Natural killer cell treated with Interleukin-12 subunit alpha and Interleukin-12 subunit beta and Interleukin-15 and Interleukin-18, amount 100 ng/mL, for 72 hours (primary cell): ENCODE results near the gene MN1. TPM values are rescaled to one million over a fixed set of nuclear protein-coding genes. Genes with fewer than 3 reads are reported as not detected.

Source experiments
- ATAC-seq, 2 donors: fragments of 150-1000 bp; cut with Tn5 transposase in 1 of 2; sonication (Bioruptor Pico), chemical (Tn5 transposase) in 1 of 2; 2 replicates each; pipeline ENCODE4 v1.10.0; 2021
- DNase-seq: peaks from one replicate; pipeline ENCODE4 v3.0.0; 2022; ENCODE audit warnings: low spot score
- H3K27ac Mint-ChIP-seq, 2 donors: 1 replicate in 1 of 2; 2 replicates in 1 of 2; pipeline ENCODE4 v1.8.0; 2022; ENCODE audit warnings: mixed read lengths in 2 of 2, mild to moderate bottlenecking in 1 of 2, moderate library complexity in 1 of 2
- H3K27me3 Mint-ChIP-seq, 2 donors: 1 replicate in 1 of 2; 2 replicates in 1 of 2; pipeline ENCODE4 v1.8.0; 2022; ENCODE audit warnings: mixed read lengths in 2 of 2
- H3K36me3 Mint-ChIP-seq: one replicate; pipeline ENCODE4 v1.8.0; 2022; ENCODE audit warnings: mixed read lengths
- H3K4me1 Mint-ChIP-seq, 2 donors: 1 replicate in 1 of 2; 2 replicates in 1 of 2; pipeline ENCODE4 v1.8.0; 2022; ENCODE audit warnings: low read depth in 2 of 2, mixed read lengths in 2 of 2, mild to moderate bottlenecking in 1 of 2
- H3K4me3 Mint-ChIP-seq: one replicate; pipeline ENCODE4 v1.8.0; 2022; ENCODE audit warnings: mixed read lengths
- H3K9me3 Mint-ChIP-seq: 2 replicates; pipeline ENCODE4 v1.8.0; 2022; ENCODE audit warnings: mixed read lengths
- total RNA-seq, 2 donors: library from RNA; stranded (reverse); gene quantifications; one replicate each; pipeline ENCODE4 v1.2.3, GENCODE V29; 2022

The MN1 gene
- total RNA-seq = 1 to 10 TPM in 1 of 2 donors, under 1 TPM in 1; 0.61 to 2.5 TPM

DNA sequence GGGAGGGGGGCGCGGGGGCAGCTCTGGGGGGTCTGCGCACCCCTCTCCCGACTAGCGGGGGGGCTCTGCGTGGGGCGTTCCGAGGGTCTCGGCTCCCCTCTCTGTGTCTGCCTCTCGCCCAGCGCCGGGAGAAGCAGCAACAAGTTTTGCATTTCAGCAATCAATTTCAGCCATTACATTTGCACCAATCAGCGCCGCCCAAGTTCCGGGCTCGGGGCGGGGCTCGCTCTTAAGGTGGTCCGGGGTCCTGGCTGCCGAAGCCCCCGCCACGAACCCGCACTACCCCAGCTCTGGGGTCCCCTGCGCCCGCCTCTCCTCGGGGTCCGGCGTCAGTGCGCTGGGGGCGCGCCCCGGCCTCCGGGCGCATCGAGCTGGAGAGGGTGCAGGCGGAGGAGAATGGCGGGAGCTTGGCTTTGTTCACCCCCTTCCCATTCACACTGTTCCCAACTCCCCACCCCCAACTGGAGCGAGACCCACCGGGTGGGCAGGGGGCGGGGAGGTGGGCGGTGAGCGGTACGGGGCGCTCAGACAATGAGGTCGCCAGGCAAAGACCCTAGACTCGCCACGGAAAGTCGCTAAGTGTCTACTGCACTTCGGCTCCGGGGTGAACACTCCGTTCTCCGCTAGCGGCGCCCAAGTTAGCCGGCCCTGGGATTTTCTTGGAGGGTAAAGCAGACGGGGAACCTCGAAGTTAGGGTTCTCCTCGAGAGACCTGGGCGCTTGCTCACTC lies at the start of gene MN1:
MN1 (minus strand) TSS at position 141 of the 730 bp plus-strand sequence. CDS start 1,213 bp downstream, outside the sequence.
- Mint-ChIP-seq H3K4me1 (peaks cover 9 to 13% of the 10 kb centered on the region in 2 donors), H3K4me3 (peak within 1 kb of the TSS; percentile 77), H3K27ac (no peak within 1 kb of the TSS), H3K27me3 (peaks cover 19 to 32% of the 10 kb centered on the region in 2 donors), H3K9me3 (no peaks in the 10 kb centered on the region), H3K36me3 (no peaks in the 10 kb centered on the region)
- DNase-seq = no peak
- peak; percentile 46 to 68 for ATAC-seq

- Mint-ChIP-seq H3K9me3 (no peaks in the 10 kb centered on the region), H3K4me3 (no peak overlapping the region), H3K36me3 (peaks cover 23% of the 10 kb centered on the region), H3K4me1 (peaks cover 13 to 35% of the 10 kb centered on the region in 2 donors), H3K27ac (peak overlapping the region in 1 of 2 donors; percentile 77), H3K27me3 (no peaks in the 10 kb centered on the region)
- DNase-seq (no peak), ATAC-seq (no peak)
Measured at GRCh38 chr22:27850000-27850521, 48.5 kb upstream of the MN1 start.

DNA sequence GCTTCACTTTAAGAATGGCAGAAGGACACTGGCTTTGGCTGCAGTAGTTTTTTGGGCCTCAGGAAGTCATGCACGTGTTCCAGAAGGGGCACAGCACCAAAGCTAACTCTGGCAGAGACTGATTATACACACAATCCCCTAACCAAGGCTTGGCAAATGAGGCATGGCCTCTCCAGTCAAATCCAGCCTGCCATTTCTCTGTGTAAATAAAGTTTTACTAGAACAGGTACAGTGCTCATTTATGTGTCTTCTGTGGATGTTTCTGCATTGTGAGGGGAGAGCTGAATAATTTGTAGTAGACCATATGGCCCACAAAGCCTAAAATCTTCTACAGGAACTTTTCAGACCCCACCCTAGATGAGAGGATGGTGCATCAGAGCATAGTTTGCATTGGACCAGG lies 46.4 kb upstream of the MN1 start:
- no peak for ATAC-seq
- Mint-ChIP-seq H3K36me3 (peaks cover 9% of the 10 kb centered on the region), H3K27ac (no peak overlapping the region)

GRCh38 chr22:27846910-27847309 lies 45.4 kb upstream of the MN1 start:
- no peak for DNase-seq
- H3K4me1 Mint-ChIP-seq = peaks cover 0 to 18% of the 10 kb centered on the region in 2 donors
- no peak overlapping the region for H3K4me3 Mint-ChIP-seq
- no peaks in the 10 kb centered on the region for H3K9me3 Mint-ChIP-seq
- no peak for ATAC-seq
- H3K36me3 Mint-ChIP-seq = peaks cover 7% of the 10 kb centered on the region
- no peak overlapping the region for H3K27ac Mint-ChIP-seq
- no peaks in the 10 kb centered on the region for H3K27me3 Mint-ChIP-seq

More for the DNA sequence above, 46.4 kb upstream of the MN1 start:
- Mint-ChIP-seq H3K4me3 (no peak overlapping the region), H3K9me3 (no peaks in the 10 kb centered on the region), H3K27me3 (no peaks in the 10 kb centered on the region), H3K4me1 (peaks cover 0 to 23% of the 10 kb centered on the region in 2 donors)
- no peak for DNase-seq

DNA sequence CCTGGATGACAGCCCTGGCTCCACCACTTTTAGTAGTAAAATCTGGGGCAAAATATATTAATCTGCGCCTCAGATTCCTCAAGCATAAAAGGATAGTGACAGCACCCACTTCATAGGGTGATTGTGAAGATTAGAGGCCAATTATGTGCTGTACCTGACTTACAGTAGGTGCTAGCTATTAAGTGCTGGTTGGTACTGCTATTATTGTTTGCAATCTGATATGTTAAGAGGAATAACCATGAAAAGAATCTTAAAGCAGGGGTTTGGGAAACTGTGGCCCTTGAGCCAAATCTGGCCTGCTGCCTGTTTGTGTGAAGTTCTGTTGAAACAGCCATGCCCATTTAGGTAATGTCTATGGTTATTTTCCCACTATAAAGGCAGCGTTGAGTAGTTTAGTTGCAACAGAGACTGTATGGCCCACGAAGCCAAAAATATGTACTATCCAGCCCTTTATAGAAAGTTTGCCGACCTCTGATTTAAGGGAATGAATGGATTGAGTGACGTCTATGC lies 44.7 kb upstream of the MN1 start:
- H3K9me3 Mint-ChIP-seq = no peaks in the 10 kb centered on the region
- no peak for DNase-seq
- no peak overlapping the region for H3K4me3 Mint-ChIP-seq
- no peaks in the 10 kb centered on the region for H3K27me3 Mint-ChIP-seq
- H3K36me3 Mint-ChIP-seq = peaks cover 4% of the 10 kb centered on the region
- peaks cover 0 to 16% of the 10 kb centered on the region in 2 donors for H3K4me1 Mint-ChIP-seq
- ATAC-seq = no peak
- H3K27ac Mint-ChIP-seq = no peak overlapping the region

DNA sequence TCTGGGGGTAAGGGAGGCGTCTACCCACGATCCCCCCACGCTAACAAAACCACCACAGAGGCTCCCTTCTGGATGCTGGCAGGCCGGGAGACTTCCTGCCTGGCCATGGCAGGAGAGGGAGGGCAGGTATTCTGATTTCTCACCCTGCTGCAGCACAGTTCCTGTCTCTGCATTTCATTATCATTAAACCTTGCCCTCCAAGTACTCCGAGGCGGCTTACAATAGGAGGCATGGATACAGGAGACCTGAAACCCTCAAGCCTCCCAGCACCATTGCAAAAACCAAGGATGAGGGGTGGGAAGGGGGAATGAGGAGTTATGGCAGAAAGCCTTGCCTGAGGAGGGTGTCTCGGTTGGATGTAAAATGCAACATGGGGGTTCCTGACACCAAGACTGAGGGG lies 44.1 kb upstream of the MN1 start:
- Mint-ChIP-seq H3K27me3 (no peaks in the 10 kb centered on the region), H3K4me1 (peaks cover 0 to 12% of the 10 kb centered on the region in 2 donors), H3K9me3 (no peaks in the 10 kb centered on the region), H3K36me3 (peaks cover 4% of the 10 kb centered on the region), H3K27ac (no peak overlapping the region), H3K4me3 (no peak overlapping the region)
- DNase-seq (no peak), ATAC-seq (no peak)

GRCh38 chr22:27844656-27845591 lies 43.4 kb upstream of the MN1 start:
- peaks cover 0 to 8% of the 10 kb centered on the region in 2 donors for H3K4me1 Mint-ChIP-seq

GRCh38 chr22:27844256-27844655 lies 42.7 kb upstream of the MN1 start:
- DNase-seq (no peak), ATAC-seq (no peak)
- peaks cover 0 to 8% of the 10 kb centered on the region in 2 donors for H3K4me1 Mint-ChIP-seq
- H3K27me3 Mint-ChIP-seq = no peaks in the 10 kb centered on the region
- peaks cover 4% of the 10 kb centered on the region for H3K36me3 Mint-ChIP-seq
- H3K9me3 Mint-ChIP-seq = no peaks in the 10 kb centered on the region
- H3K27ac Mint-ChIP-seq = no peak overlapping the region
- no peak overlapping the region for H3K4me3 Mint-ChIP-seq

More at GRCh38 chr22:27844656-27845591, 43.4 kb upstream of the MN1 start:
- Mint-ChIP-seq H3K27ac (no peak overlapping the region), H3K36me3 (peaks cover 4% of the 10 kb centered on the region), H3K9me3 (no peaks in the 10 kb centered on the region), H3K4me3 (no peak overlapping the region), H3K27me3 (no peaks in the 10 kb centered on the region)
- DNase-seq (no peak), ATAC-seq (no peak)

DNA sequence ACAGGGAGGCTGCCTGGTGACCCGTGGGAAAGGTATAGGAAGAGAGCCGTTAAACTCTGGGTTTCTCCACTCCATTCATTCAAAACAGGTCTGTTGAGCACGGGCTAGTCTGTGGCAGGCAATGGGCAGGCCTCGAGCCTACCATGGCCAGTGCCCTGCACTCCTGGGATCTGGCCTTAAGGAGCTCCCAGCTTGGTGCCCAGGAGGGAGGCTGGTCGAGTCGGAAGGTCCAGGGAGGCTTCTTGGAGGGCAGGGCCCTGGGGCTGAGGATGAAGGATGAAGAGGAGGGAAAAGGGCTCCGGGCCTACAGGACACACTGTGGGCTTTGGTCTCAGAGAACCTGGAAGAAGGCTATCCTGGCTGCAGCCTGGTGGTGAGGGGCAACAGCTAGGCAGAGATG lies 41.9 kb upstream of the MN1 start:
- peaks cover 0 to 3% of the 10 kb centered on the region in 2 donors for H3K4me1 Mint-ChIP-seq

GRCh38 chr22:27842669-27843431 lies 41.3 kb upstream of the MN1 start:
- no peak for DNase-seq
- H3K4me3 Mint-ChIP-seq = no peak overlapping the region
- no peak overlapping the region for H3K27ac Mint-ChIP-seq
- peaks cover 0 to 3% of the 10 kb centered on the region in 2 donors for H3K4me1 Mint-ChIP-seq
- no peak for ATAC-seq
- no peaks in the 10 kb centered on the region for H3K27me3 Mint-ChIP-seq
- no peaks in the 10 kb centered on the region for H3K9me3 Mint-ChIP-seq
- peaks cover 5% of the 10 kb centered on the region for H3K36me3 Mint-ChIP-seq

More for the DNA sequence above, 41.9 kb upstream of the MN1 start:
- H3K9me3 Mint-ChIP-seq = no peaks in the 10 kb centered on the region
- H3K27me3 Mint-ChIP-seq = no peaks in the 10 kb centered on the region
- DNase-seq (no peak), ATAC-seq (peak in 1 of 2 donors; percentile 15)
- no peak overlapping the region for H3K4me3 Mint-ChIP-seq
- no peak overlapping the region for H3K27ac Mint-ChIP-seq
- H3K36me3 Mint-ChIP-seq = peaks cover 5% of the 10 kb centered on the region

GRCh38 chr22:27842201-27842600 lies 40.6 kb upstream of the MN1 start:
- Mint-ChIP-seq H3K9me3 (no peaks in the 10 kb centered on the region), H3K27ac (no peak overlapping the region), H3K4me3 (no peak overlapping the region), H3K36me3 (peaks cover 8% of the 10 kb centered on the region), H3K4me1 (no peaks in the 10 kb centered on the region), H3K27me3 (no peaks in the 10 kb centered on the region)
- no peak for DNase-seq
- no peak for ATAC-seq

DNA sequence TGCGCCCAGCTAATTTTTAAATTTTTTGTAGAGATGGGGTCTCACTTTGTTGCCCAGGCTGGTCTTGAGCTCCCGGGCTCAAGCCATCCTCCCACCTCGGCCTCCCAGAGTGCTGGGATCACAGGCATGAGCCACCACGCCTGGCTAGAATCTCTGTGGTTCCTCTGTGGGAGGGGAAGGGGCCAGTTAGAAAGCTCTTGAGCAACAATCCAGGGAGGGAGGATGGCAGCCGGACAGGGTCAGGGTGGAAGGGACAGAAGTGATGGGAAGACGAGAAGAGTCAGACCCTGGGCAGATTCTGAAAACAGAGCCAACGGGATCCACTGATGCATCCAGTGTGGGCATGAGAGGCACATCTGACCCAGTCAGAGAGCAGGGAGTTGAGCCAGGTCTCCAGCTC lies 38.9 kb upstream of the MN1 start:
- DNase-seq (no peak), ATAC-seq (no peak)
- H3K36me3 Mint-ChIP-seq = peaks cover 12% of the 10 kb centered on the region
- H3K4me3 Mint-ChIP-seq = no peak overlapping the region
- H3K4me1 Mint-ChIP-seq = no peaks in the 10 kb centered on the region
- H3K9me3 Mint-ChIP-seq = no peaks in the 10 kb centered on the region
- H3K27ac Mint-ChIP-seq = no peak overlapping the region
- no peaks in the 10 kb centered on the region for H3K27me3 Mint-ChIP-seq

DNA sequence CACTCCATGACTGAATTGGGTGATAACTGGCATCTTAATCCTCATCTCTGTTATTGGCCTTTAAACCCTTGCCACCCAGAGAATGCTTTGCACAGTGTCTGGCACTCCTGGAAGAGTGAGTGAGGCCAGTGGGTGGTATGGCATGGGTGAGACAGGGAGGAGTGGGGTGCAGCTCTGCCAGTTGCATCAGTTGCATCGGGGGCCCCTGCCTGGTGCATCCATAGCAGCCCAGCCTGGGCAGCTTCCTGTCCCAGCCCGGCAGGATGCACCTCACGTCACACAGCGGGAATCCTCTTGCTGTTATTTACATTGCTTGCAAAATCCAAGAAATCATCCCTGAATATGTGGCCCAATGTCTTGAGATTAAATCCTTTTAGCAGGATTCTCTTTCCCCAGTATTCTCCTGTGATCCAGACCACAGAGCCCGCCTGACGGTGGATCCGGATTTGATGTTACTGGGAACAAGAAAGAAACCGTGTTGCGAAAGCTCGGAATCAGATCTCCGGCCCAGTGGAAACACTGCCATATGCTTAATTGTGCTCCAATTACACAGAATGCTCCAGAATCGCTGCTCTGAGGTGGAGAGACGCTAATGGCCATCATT lies 37.6 kb upstream of the MN1 start:
- peaks cover 12% of the 10 kb centered on the region for H3K36me3 Mint-ChIP-seq
- ATAC-seq (no peak), DNase-seq (no peak)
- no peak overlapping the region for H3K27ac Mint-ChIP-seq
- H3K4me3 Mint-ChIP-seq = no peak overlapping the region
- H3K4me1 Mint-ChIP-seq = no peaks in the 10 kb centered on the region
- H3K9me3 Mint-ChIP-seq = no peaks in the 10 kb centered on the region
- no peaks in the 10 kb centered on the region for H3K27me3 Mint-ChIP-seq
